H1 (cell line): Measurements from ENCODE around the gene RRBP1. TPM values are rescaled to one million over a fixed set of nuclear protein-coding genes. Genes with fewer than 3 reads are reported as not detected.

Experiments used
- E2F6 ChIP-seq: IDR thresholded peaks from 2 replicates; pipeline ENCODE4 v1.6.1; 2012; ENCODE audit warnings: inconsistent platforms
- YY1 ChIP-seq: IDR thresholded peaks from 2 replicates; pipeline ENCODE4 v1.6.1; 2011; ENCODE audit warnings: low read depth, mild to moderate bottlenecking, low read length
- polyA plus RNA-seq, 7 experiments: library from polyadenylated mRNA; depleted of rRNA in 3 of 7; stranded (reverse) in 5 of 7; unstranded in 2 of 7; fragments of >200 nt in 5 of 7; fragments of 200-250 nt in 2 of 7; gene quantifications; 1 replicate in 5 of 7; 2 replicates in 1 of 7; 4 replicates in 1 of 7; pipeline versions ENCODE4 v1.2.1 to v1.2.3, GENCODE V29; 2011 to 2013; ENCODE audit warnings: missing spikeins in 2 of 7, mixed read lengths in 2 of 7
- total RNA-seq: library from RNA; stranded (reverse); fragmentation: NEBNext Ultra II Directional; extraction: Animal tissue kit (Norgen Biotek cat#: 25700); gene quantifications from 2 replicates; pipeline ENCODE4 v1.2.1, GENCODE V29; 2021

RRBP1 gene
- total and polyA plus RNA-seq, 2 of the 8 experiments (the other 6 are each of a cell fraction or from before 2014, with no cell fraction given), result 15.9 to 157 TPM

GRCh38 chr20:17711267-17711627 is 29.2 kb upstream of the RRBP1 start (continued):
- TF ChIP-seq E2F6 (no peak), YY1 (no peak)
